Body of pancreas (tissue), 4 donors: Measurements from ENCODE around the gene ARAP2.

Source experiments
- CTCF ChIP-seq, 7 experiments: fragments of 450-650 bp in 4 of 7; fragments of 200-600 bp in 3 of 7; sonication (generic) in 3 of 7; IDR thresholded peaks; one replicate each; pipeline ENCODE4 v1.5.1; 2016 to 2019; ENCODE audit warnings: antibody characterized with exemption in 7 of 7
- POLR2A ChIP-seq, 3 donors: fragments of 450-650 bp; IDR thresholded peaks; one replicate each; pipeline ENCODE4 v1.6.1; 2016; ENCODE audit warnings: antibody characterized with exemption in 3 of 3, mild to moderate bottlenecking in 2 of 3

- TF ChIP-seq CTCF (IDR thresholded peaks at IDR 0.05) (no peak), POLR2A (IDR thresholded peaks at IDR 0.05) (no peak)
Measured at GRCh38 chr4:36254371-36254770, 10.1 kb upstream of the ARAP2 start.
